ENCODE data around the gene EIF4A2.
"Not testable (repeated sequence)": the region's sequence is repeated elsewhere in the genome, so short reads cannot be mapped to it uniquely, and the experiment has no call there.

EIF4A2 gene

GRCh38 chr3:186784820-186785494 lies 1.6 kb downstream of the EIF4A2 start:
- DNase-seq: no peak

GRCh38 chr3:186785495-186786018 lies 2.2 kb downstream of the EIF4A2 start:
- no peak for DNase-seq

- no peak for DNase-seq
These were observed 3.5 kb downstream of the EIF4A2 start for GRCh38 chr3:186786922-186787321.

GRCh38 chr3:186787642-186788481 lies 4.5 kb downstream of the EIF4A2 start:
- DNase-seq: no peak

DNA sequence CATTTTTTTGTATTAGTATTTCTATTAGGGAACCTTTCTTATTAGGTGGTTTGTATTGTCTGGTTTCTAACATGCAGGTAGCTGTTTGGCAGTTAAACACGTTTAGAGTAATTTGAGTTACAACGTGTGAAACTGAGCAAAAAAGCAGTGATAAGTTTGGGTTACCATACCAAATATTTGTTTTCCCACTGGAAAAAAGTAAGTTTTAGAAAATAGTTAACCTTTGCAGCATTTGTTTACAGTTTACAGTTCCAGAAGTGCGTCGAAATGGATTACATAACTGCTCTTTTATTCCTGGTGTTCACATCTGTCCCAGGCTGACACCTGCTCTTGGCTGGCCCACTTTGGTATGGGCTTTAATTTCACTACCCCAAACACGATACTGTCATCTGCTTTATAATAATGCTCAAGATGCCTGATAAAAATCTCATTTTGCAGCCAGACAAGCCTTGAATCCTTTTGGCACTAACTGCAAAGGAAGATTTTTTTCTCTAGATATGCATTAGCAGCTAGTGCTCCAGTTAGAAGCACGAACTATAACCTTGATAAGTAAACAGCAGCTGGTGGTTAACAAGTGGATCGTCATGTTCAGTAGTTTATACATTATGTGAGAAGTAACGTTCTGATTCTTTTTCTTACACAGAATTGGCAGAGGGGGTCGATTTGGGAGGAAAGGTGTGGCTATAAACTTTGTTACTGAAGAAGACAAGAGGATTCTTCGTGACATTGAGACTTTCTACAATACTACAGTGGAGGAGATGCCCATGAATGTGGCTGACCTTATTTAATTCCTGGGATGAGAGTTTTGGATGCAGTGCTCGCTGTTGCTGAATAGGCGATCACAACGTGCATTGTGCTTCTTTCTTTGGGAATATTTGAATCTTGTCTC lies 5.3 kb downstream of the EIF4A2 start:
- DNase-seq: no peak

DNA sequence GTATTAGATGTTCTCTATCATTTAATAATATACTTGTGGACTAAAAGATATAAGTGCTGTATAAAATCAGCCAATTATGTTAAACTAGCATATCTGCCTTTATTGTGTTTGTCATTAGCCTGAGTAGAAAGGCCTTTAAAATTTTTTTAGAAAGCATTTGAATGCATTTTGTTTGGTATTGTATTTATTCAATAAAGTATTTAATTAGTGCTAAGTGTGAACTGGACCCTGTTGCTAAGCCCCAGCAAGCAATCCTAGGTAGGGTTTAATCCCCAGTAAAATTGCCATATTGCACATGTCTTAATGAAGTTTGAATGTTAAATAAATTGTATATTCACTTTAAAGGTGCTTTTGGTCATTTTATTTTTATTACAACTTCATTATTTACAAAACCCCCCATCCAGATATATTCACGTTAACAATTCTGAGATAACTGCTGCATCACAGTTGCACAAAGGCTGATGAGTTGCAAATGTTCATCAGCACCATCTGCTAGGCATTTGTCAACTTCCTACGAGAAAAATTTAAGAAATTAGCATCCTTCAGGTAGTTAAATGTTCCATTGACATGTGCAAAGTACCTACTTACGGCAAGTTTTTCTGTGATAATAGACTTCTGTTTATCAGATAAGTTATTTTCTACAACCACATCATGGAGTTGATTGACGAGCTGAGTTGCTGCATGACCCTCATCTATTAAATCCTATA lies 6.3 kb downstream of the EIF4A2 start:
- DNase-seq: no peak

- no peak for DNase-seq
These were observed 7.0 kb downstream of the EIF4A2 start for GRCh38 chr3:186790261-186790981.

- DNase-seq: no peak
These were observed 15.0 kb downstream of the EIF4A2 start for GRCh38 chr3:186798239-186798874.

DNA sequence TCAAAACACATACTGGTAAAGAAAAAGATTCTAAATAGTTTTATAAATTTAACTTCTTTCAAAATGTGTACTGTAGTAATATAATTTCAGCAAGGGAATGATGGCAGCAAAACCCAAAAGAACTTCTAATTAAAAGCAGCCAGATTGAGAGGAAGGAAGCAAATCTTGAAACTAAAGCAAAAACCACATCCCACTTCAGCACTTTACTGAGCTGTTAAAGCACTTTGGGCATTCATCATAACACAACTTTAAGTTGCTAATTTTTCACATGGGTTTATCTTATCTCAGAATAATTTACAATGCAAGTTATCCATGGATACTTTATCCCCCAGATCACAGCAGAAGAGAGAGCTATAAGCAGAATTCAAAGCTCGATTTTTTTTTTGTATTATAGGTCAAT lies 16.9 kb downstream of the EIF4A2 start:
- no peak for DNase-seq

DNA sequence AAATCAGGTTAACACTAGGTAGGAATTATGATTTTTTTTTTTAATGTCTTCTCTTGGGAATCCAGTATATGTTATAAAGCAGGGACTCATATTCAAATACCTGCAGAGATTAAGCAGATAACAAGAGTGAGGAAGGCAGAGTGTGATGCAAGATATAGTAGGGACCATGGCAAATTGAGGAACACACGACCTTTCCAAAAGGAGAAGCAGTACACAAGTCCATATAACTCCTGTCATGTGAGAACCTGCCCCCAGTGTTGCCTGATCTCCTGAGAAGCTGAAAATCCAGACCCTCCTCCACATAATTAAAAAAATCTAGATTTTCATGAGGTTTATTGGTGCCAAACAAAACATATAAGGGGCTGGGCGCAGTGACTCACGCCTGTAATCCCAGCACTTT lies 19.3 kb downstream of the EIF4A2 start:
- DNase-seq: no peak

GRCh38 chr3:186803447-186803846 lies 20.1 kb downstream of the EIF4A2 start:
- DNase-seq: not testable (repeated sequence)

DNA sequence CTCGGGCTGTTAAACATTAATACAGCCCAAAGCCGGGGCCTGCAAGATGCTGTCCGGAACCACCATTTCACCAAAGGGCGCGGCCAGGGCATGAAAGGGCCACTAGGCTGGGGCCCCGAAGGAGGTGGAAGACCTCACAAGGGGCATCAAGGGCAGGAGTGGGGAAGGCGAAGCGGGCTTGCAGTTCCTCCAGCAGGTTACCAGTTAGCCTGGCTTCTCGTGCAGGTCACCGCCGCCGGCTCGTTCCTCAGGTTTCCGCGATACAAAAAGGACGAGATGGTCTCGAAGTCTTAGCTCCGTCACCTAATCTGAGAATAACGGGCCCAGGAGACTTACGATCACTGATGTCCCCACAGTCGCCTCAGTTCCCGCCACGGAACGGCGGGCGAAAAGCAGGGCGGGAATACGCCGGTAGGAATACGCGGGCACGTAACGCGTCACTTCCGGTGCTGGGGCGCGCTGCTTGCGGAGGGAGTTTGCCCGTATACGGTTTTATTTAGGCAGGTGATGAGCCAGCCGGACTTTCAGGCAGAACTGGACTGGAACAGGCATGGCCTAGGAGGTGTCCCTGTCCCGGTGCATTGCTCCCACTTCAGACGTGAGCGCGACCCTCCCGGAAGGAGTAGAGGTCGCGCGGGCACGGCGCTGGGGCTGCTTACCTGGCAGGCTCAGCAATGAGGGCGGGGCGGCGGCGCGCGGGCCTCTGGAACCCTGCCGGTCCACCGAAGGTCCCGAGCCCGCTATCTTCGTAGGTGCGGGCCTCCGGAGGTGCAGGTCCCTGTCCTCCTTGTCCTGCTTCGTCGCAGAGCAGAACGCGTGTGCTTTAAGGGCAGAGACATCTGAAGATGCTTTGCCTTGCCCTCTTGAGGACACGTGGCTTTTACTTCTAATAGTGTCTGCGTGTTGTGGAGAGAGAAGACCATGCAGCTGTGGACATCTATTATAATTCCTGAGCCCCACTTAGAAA lies 23.0 kb downstream of the EIF4A2 start, which contains the start of gene RFC4:
RFC4 (minus strand) TSS at position 394 of the 967 bp plus-strand sequence. CDS start 1,769 bp downstream, outside the sequence.
- peak; percentile 24 to 90 (median 70) for DNase-seq

DNA sequence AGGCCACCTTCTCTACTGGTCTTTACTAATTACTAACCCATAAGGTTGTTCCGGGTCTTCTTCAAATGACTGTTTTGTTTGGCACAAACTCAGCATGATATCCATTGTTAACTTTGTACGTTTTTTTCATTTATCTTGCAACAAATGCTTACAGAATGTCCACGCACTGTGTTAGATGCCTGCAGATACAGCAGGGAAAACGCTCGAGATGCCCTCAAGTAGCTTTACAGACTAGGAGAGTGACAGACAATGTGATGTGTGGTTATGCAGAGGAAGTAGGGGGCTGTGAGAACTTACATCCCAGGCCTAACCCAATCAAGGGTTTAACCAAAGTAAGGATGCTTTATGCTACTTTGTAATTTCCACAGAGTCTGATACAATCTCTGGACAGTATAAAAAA lies 23.9 kb downstream of the EIF4A2 start:
- DNase-seq: no peak

DNA sequence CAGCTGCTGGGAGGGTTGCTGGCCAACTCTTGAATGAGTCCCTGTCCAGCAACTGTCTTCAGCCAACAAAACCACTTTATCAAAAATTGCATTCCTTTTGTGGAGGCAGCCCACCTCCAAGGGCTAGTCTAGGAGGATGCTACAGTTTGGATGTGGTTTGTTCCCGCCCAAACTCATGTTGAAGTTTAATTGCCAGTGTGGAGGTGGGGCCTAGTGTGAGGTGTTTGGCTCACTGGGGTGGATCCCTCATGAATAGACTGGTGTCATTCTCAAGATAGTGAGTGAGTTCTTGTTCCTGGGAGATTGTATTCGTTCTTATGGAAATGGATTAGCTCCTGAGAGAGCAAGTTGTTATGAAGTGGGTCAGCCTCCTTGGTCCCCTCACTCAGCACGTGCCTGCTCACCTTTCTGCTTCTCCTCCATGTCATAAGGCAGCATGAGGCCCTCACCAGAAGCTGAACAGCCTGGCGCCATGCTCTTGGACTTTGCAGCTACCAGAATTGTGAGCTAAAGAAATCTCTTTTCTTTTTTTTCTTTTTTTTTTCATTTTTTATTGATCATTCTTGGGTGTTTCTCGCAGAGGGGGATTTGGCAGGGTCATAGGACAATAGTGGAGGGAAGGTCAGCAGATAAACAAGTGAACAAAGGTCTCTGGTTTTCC lies 27.1 kb downstream of the EIF4A2 start:
- DNase-seq: no peak

DNA sequence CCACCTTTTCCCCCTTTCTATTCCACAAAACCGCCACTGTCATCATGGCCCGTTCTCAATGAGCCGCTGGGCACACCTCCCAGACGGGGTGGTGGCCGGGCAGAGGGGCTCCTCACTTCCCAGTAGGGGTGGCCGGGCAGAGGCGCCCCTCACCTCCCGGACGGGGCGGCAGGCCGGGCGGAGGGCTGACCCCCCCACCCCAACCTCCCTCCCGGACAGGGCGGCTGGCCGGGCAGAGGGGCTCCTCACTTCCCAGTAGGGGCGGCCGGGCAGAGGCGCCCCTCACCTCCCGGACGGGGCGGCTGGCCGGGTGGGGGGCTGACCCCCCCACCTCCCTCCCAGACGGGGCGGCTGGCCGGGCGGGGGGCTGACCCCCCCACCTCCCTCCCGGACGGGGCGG lies 27.9 kb downstream of the EIF4A2 start:
- not testable (repeated sequence) for DNase-seq

DNA sequence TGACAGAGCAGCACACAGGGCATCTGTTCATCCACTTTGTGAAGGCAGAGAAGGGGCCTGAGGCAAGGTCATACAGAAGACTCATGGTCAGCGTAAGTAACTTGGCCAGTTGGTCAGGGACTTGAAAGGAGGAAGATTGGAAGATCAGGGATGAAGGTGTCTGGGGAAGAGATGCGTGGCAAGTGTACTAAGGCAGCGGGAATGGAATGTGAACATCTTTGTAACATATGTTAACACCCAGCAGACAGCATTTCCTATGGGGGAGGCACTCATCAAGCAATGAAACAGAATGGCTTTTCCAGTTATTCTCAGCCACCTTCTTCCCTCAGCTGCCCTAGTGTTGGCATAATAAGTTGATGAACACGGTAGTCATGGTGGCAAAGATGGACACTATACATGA lies 30.7 kb downstream of the EIF4A2 start:
- DNase-seq: no peak

DNA sequence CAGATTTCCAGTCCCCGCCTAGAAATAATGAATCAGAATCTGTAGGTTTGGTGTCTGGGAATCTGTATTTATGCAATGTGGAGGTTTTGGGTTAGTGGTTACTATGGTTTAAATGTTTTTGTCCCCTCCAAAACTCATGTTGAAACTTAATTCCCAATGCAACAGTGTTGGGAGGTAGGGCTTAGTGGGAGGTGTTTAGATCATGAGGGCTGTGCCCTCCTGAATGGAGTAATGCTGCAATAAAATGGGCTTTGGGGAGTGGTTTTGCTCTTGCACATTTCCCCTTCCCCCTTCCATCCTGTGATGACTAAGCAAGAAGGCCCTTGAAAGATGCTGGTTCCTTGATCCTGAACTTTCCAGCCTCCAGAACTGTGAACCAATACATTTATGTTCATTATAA lies 32.1 kb downstream of the EIF4A2 start:
- DNase-seq: no peak

GRCh38 chr3:186818516-186818915 lies 35.1 kb downstream of the EIF4A2 start:
- DNase-seq: no peak
